K562 (cell line): ENCODE measurements around the gene LCA5. TPM values are rescaled to one million over a fixed set of nuclear protein-coding genes. Genes with fewer than 3 reads are reported as not detected.

Experiments
- ATF1 ChIP-seq, 2 experiments: fragments of 450-650 bp in 1 of 2; IDR thresholded peaks; 2 replicates each; pipeline ENCODE4 v1.6.1; 2016; ENCODE audit warnings: missing compliant biosample characterization in 1 of 2, missing genetic modification characterization in 1 of 2
- CREM ChIP-seq: IDR thresholded peaks from 2 replicates; pipeline ENCODE4 v1.6.1; 2014; ENCODE audit warnings: antibody characterized with exemption, low read depth
- ILF3 ChIP-seq: fragments of 450-650 bp; IDR thresholded peaks from 2 replicates; pipeline ENCODE4 v1.6.1; 2018; ENCODE audit warnings: antibody characterized with exemption, mild to moderate bottlenecking, moderate library complexity, borderline replicate concordance
- MTA3 ChIP-seq: fragments of 450-650 bp; formaldehyde crosslinking; IDR thresholded peaks from 2 replicates; pipeline ENCODE4 v1.6.1; 2017; ENCODE audit warnings: mild to moderate bottlenecking, borderline replicate concordance
- SIN3A ChIP-seq, 2 experiments: fragments of 150-350 bp in 1 of 2; IDR thresholded peaks; 2 replicates each; pipeline ENCODE4 v1.6.1; 2011 to 2016; ENCODE audit warnings: borderline replicate concordance in 2 of 2, low read depth in 2 of 2, low read length in 2 of 2, mild to moderate bottlenecking in 2 of 2, moderate library complexity in 2 of 2; ENCODE audit not compliant: control insufficient read depth in 1 of 2
- SIRT6 ChIP-seq: IDR thresholded peaks from one replicate; pipeline ENCODE4 v1.6.1; 2012; ENCODE audit warnings: low read depth, mild to moderate bottlenecking, control low read depth, inconsistent platforms, low read length, moderate library complexity
- SNIP1 ChIP-seq: fragments of 450-650 bp; IDR thresholded peaks from 2 replicates; pipeline ENCODE4 v1.7.1; 2017; ENCODE audit warnings: low read depth, mild to moderate bottlenecking
- TCF7L2 ChIP-seq: fragments of 150-350 bp; IDR thresholded peaks from 2 replicates; pipeline ENCODE4 v1.6.1; 2016; ENCODE audit warnings: low read depth, mild to moderate bottlenecking, low read length, moderate library complexity
- polyA plus RNA-seq, 8 experiments: library from polyadenylated mRNA; depleted of rRNA in 4 of 8; stranded (reverse) in 5 of 8; unstranded in 3 of 8; fragments of >200 nt; fragmentation: Nextera tagmentation in 2 of 8; fragmentation: Illumina TruSeq in 1 of 8; extraction: Ambion mirVana in 2 of 8; extraction: Trizol in 1 of 8; gene quantifications; 2 replicates each; pipeline versions ENCODE4 v1.2.1 to v1.2.3, GENCODE V29; 2011 to 2014; ENCODE audit warnings: inconsistent platforms in 1 of 8, missing spikeins in 1 of 8
- total RNA-seq, 7 experiments: library from RNA; depleted of rRNA in 6 of 7; stranded (reverse); fragments of >200 nt in 6 of 7; fragmentation: Illumina TruSeq in 2 of 7; extraction: Trizol in 2 of 7; gene quantifications; 2 replicates each; pipeline versions ENCODE4 v1.2.1 to v1.2.3, GENCODE V29; 2011 to 2021; ENCODE audit warnings: low replicate concordance in 1 of 7
- TF ChIP-seq, protein P1 (sequence below): fragments of 450-650 bp; formaldehyde crosslinking; IDR thresholded peaks from 2 replicates; pipeline ENCODE4 v1.4.0; 2022; ENCODE audit warnings: missing genetic modification characterization
- TF ChIP-seq, protein P2 (sequence below), 2 experiments: IDR thresholded peaks; 2 replicates each; pipeline ENCODE4 v1.6.1; 2012; ENCODE audit warnings: improper control_type of control experiment in 2 of 2, low read depth in 2 of 2, low read length in 2 of 2, borderline replicate concordance in 1 of 2
- TF ChIP-seq, protein P3 (sequence below): fragments of 450-650 bp; formaldehyde crosslinking; IDR thresholded peaks from 2 replicates; pipeline ENCODE4 v1.4.0; 2020; ENCODE audit warnings: mild to moderate bottlenecking
- TF ChIP-seq, protein P4 (sequence below), 2 experiments: fragments of 450-650 bp; IDR thresholded peaks; 2 replicates each; pipeline ENCODE4 v1.6.1; 2016; ENCODE audit warnings: mild to moderate bottlenecking in 2 of 2, borderline replicate concordance in 1 of 2, low read depth in 1 of 2, moderate library complexity in 1 of 2

Gene LCA5
- total and polyA plus RNA-seq, 9 of the 15 experiments (the other 6 are each of a cell fraction or from before 2014, with no cell fraction given): 1.0 to 3.4 (median 1.8) TPM

DNA sequence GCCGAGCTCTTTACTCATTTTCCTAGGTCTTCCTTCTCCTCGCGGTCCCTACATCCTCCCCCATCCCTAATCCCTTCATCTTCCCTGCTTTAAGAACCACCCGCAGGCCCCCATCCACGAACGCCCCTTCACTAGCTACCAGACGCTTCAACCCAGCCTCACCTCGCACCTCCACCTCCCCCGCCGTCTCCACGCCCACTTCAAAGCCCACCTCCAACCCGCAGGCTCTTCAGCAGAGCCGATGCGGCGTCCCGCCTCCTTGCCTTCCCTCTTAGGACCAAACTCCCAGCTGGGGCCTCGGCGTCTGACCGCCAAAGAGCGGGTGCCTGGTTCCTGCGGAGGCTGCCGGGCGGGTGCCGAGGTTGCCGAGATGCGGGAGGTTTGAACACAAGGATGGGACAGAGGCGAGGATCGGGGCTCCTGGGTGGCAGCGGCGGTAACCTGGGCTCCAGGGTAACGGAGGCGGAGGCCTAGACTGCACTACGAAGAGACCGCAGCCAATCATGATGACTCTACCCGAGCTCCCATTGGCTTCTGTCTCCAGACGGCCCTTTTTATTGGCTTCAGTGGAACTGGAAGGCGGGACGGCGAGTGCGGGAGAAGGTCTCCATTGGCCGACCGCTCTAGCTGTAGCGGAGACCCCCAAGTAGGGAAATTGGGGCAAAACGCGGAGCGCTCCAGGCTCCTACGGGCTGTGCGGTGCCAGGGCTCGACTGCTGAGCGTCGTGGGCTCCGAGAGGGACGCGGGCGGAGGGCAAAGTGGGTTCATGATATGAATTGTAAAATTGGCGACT lies at the start of gene LCA5 (continued):
- TF ChIP-seq, protein P1, sequence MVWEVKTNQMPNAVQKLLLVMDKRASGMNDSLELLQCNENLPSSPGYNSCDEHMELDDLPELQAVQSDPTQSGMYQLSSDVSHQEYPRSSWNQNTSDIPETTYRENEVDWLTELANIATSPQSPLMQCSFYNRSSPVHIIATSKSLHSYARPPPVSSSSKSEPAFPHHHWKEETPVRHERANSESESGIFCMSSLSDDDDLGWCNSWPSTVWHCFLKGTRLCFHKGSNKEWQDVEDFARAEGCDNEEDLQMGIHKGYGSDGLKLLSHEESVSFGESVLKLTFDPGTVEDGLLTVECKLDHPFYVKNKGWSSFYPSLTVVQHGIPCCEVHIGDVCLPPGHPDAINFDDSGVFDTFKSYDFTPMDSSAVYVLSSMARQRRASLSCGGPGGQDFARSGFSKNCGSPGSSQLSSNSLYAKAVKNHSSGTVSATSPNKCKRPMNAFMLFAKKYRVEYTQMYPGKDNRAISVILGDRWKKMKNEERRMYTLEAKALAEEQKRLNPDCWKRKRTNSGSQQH (CRISPR knock-in tag): 0 out of 2 replicates have a peak, but pooled peaks have one; percentile 58
- TF ChIP-seq, protein P2, sequence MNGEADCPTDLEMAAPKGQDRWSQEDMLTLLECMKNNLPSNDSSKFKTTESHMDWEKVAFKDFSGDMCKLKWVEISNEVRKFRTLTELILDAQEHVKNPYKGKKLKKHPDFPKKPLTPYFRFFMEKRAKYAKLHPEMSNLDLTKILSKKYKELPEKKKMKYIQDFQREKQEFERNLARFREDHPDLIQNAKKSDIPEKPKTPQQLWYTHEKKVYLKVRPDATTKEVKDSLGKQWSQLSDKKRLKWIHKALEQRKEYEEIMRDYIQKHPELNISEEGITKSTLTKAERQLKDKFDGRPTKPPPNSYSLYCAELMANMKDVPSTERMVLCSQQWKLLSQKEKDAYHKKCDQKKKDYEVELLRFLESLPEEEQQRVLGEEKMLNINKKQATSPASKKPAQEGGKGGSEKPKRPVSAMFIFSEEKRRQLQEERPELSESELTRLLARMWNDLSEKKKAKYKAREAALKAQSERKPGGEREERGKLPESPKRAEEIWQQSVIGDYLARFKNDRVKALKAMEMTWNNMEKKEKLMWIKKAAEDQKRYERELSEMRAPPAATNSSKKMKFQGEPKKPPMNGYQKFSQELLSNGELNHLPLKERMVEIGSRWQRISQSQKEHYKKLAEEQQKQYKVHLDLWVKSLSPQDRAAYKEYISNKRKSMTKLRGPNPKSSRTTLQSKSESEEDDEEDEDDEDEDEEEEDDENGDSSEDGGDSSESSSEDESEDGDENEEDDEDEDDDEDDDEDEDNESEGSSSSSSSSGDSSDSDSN (IDR thresholded peaks at IDR 0.05; ENCODE audit: borderline replicate concordance in 1 of 2, low read depth in 2 of 2, low read length in 2 of 2): peak; percentile 48 to 79; a peak in 1 of 4 replicates
- TF ChIP-seq, protein P3, sequence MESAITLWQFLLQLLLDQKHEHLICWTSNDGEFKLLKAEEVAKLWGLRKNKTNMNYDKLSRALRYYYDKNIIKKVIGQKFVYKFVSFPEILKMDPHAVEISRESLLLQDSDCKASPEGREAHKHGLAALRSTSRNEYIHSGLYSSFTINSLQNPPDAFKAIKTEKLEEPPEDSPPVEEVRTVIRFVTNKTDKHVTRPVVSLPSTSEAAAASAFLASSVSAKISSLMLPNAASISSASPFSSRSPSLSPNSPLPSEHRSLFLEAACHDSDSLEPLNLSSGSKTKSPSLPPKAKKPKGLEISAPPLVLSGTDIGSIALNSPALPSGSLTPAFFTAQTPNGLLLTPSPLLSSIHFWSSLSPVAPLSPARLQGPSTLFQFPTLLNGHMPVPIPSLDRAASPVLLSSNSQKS: no peak
- TF ChIP-seq TCF7L2: no peak
- TF ChIP-seq SIN3A (IDR thresholded peaks at IDR 0.05; ENCODE audit: borderline replicate concordance in 2 of 2, control insufficient read depth in 1 of 2, low read depth in 2 of 2, low read length in 2 of 2): peak; percentile 22 to 53; a peak in 1 of 4 replicates
- peak; percentile 35; the same call in 1 of the 2 replicates for TF ChIP-seq CREM
- TF ChIP-seq, protein P4, sequence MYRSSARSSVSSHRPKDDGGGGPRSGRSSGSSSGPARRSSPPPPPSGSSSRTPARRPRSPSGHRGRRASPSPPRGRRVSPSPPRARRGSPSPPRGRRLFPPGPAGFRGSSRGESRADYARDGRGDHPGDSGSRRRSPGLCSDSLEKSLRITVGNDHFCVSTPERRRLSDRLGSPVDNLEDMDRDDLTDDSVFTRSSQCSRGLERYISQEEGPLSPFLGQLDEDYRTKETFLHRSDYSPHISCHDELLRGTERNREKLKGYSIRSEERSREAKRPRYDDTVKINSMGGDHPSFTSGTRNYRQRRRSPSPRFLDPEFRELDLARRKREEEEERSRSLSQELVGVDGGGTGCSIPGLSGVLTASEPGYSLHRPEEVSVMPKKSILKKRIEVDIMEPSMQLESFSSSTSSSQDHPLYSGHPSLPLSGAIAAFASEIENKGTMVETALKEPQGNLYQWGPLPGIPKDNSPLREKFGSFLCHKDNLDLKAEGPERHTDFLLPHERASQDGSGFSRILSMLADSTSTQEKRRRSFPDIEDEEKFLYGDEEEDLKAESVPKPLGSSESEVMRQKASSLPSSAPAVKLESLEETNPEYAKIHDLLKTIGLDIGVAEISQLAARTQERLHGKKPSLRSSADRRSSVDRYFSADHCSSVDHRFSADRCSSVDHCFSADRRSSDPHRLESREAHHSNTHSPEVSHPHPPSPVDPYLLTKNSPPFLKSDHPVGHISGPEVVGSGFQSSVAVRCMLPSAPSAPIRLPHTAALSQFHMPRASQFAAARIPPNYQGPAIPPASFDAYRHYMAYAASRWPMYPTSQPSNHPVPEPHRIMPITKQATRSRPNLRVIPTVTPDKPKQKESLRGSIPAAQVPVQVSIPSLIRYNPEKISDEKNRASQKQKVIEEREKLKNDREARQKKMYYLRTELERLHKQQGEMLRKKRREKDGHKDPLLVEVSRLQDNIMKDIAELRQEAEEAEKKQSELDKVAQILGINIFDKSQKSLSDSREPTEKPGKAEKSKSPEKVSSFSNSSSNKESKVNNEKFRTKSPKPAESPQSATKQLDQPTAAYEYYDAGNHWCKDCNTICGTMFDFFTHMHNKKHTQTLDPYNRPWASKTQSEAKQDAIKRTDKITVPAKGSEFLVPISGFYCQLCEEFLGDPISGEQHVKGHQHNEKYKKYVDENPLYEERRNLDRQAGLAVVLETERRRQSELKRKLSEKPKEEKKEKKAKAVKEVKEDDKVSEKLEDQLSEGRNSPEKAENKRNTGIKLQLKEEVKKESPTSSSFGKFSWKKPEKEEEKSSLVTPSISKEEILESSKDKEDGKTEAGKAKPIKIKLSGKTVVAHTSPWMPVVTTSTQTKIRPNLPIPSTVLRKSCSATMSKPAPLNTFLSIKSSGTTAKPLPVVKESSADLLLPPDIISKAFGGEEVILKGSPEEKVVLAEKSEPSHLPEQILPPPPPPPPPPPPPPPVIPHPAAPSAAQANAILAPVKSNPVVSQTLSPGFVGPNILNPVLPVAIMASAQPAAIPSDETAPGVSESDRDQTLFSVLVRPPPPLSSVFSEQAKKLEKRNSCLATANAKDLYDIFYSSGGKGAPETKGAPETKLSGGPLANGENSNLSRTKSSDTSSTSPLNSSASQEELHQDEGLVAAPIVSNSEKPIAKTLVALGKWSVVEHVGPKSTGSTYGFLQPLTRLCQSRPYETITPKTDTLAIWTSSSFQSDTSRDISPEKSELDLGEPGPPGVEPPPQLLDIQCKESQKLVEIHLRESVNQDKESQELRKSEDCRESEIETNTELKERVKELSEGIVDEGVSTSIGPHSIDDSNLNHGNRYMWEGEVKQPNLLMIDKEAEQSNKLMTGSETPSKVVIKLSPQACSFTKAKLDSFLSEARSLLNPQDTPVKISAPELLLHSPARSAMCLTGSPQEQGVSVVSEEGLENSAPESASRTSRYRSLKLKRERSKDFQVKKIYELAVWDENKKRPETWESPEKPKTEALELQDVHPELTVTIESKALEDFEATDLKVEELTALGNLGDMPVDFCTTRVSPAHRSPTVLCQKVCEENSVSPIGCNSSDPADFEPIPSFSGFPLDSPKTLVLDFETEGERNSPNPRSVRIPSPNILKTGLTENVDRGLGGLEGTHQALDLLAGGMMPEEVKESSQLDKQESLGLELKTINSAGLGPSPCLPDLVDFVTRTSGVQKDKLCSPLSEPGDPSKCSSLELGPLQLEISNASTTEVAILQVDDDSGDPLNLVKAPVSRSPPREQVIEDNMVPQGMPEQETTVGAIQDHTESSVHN (IDR thresholded peaks at IDR 0.05; ENCODE audit: borderline replicate concordance in 1 of 2, low read depth in 1 of 2): no peak
- TF ChIP-seq SNIP1: no peak
- TF ChIP-seq ILF3: no peak
- no peak for TF ChIP-seq ATF1 (CRISPR knock-in tag; IDR thresholded peaks at IDR 0.05)
- TF ChIP-seq ATF1 (tag; IDR thresholded peaks at IDR 0.05): peak; percentile 90
- peak; percentile 42; the same call in 1 of the 2 replicates for TF ChIP-seq MTA3
- TF ChIP-seq SIRT6: no peak
